ENCODE results near the gene CALCOCO1.

GRCh38 chr12:53737951-53738405 lies 10.7 kb upstream of the CALCOCO1 start:
- no peak for TF ChIP-seq CTCF (conservative IDR thresholded peaks at IDR 0.05; ENCODE audit: low read depth, low read length)
- TF ChIP-seq EZH2 (IDR thresholded peaks at IDR 0.05; ENCODE audit: low read length, unreplicated experiment), result no peak
- TF ChIP-seq EZH2phosphoT487 (IDR thresholded peaks at IDR 0.05; ENCODE audit: borderline replicate concordance, low read length), result no peak
